Spleen (tissue), 13 donors: ENCODE data around the gene KIF27. TPM values are rescaled to one million over a fixed set of nuclear protein-coding genes. Genes with fewer than 3 reads are reported as not detected.
A peak's percentile ranks its signal among the peaks of the same experiment; 100 is the strongest.

Source experiments
- DNase-seq: peaks from one replicate; pipeline ENCODE4 v3.0.0-alpha.2; 2020
- H3K27ac ChIP-seq, 8 donors: fragments of 200-600 bp; sonication (generic) in 7 of 8; 1 replicate in 4 of 8; 2 replicates in 4 of 8; pipeline versions ENCODE4 v1.5.0 to v1.8.0; 2016 to 2021; ENCODE audit warnings: inconsistent platforms in 4 of 8, mild to moderate bottlenecking in 4 of 8, moderate library complexity in 1 of 8
- H3K27me3 ChIP-seq, 7 donors: fragments of 200-600 bp; sonication (generic) in 6 of 7; replicated peaks in 1 of 7; 1 replicate in 4 of 7; 2 replicates in 3 of 7; pipeline versions ENCODE4 v1.5.0 to v1.8.0; 2016 to 2021; ENCODE audit warnings: inconsistent platforms in 3 of 7, mild to moderate bottlenecking in 1 of 7
- H3K36me3 ChIP-seq, 6 donors: fragments of 200-600 bp; sonication (generic) in 5 of 6; 1 replicate in 4 of 6; 2 replicates in 2 of 6; pipeline versions ENCODE4 v1.5.0 to v1.8.0; 2016 to 2021; ENCODE audit warnings: inconsistent platforms in 2 of 6
- H3K4me1 ChIP-seq, 6 donors: fragments of 200-600 bp; sonication (generic) in 5 of 6; 1 replicate in 3 of 6; 2 replicates in 3 of 6; pipeline versions ENCODE4 v1.5.0 to v1.8.0; 2016 to 2021; ENCODE audit warnings: inconsistent platforms in 3 of 6
- H3K4me3 ChIP-seq, 8 donors: fragments of 200-600 bp; sonication (generic) in 7 of 8; 1 replicate in 4 of 8; 2 replicates in 4 of 8; pipeline versions ENCODE4 v1.5.0 to v1.8.0; 2016 to 2021; ENCODE audit warnings: inconsistent platforms in 4 of 8, mild to moderate bottlenecking in 4 of 8, moderate library complexity in 2 of 8
- H3K9me3 ChIP-seq, 8 donors: fragments of 200-600 bp; sonication (generic) in 7 of 8; 1 replicate in 4 of 8; 2 replicates in 4 of 8; pipeline versions ENCODE4 v1.5.0 to v1.8.0; 2016 to 2021; ENCODE audit warnings: inconsistent platforms in 4 of 8
- CTCF ChIP-seq, 11 experiments: fragments of 200-600 bp in 7 of 11; fragments of 450-650 bp in 4 of 11; sonication (generic) in 4 of 11; IDR thresholded peaks in 8 of 11; conservative IDR thresholded peaks in 3 of 11; 1 replicate in 7 of 11; 2 replicates in 4 of 11; pipeline versions ENCODE4 v1.4.0 to v1.8.0; 2016 to 2021; ENCODE audit warnings: antibody characterized with exemption in 11 of 11, inconsistent platforms in 4 of 11, mild to moderate bottlenecking in 1 of 11
- POLR2A ChIP-seq, 3 donors: fragments of 450-650 bp; IDR thresholded peaks; one replicate each; pipeline ENCODE4 v1.5.1; 2017; ENCODE audit warnings: antibody characterized with exemption in 3 of 3, mild to moderate bottlenecking in 1 of 3
- POLR2AphosphoS5 ChIP-seq, 3 donors: sonication (generic); formaldehyde crosslinking; IDR thresholded peaks; one replicate each; pipeline ENCODE4 v1.5.1; 2017; ENCODE audit warnings: antibody characterized with exemption in 3 of 3
- WGBS, 5 donors: extraction: QIAGEN DNeasy Blood & Tissue Kit in 3 of 5; methylation state at CpG; one replicate each; pipeline versions ENCODE4 v1.1.5 to v1.1.7; 2013 to 2018; 5-methylcytosine and 5-hydroxymethylcytosine counted together
- intact Hi-C: fragments of 100-400 bp; cut with DNase I; formaldehyde crosslinking; loops from one replicate; pipeline ENCODE4 v1.15.0; 2023; ENCODE audit warnings: low total_unique reads
- long read RNA-seq, 2 donors: transcript quantifications; one replicate each; lab custom pipeline, GENCODE V29; 2026
- polyA plus RNA-seq, 3 donors: library from polyadenylated mRNA; stranded (reverse); fragments of 200-250 nt; gene quantifications; one replicate each; pipeline ENCODE4 v1.2.1, GENCODE V29; 2013
- total RNA-seq, 7 donors: library from RNA; depleted of rRNA in 3 of 7; stranded (reverse); fragments of >200 nt in 3 of 7; fragmentation: NEBNext Ultra II Directional in 4 of 7; extraction: Animal tissue kit (Norgen Biotek cat#: 25700) in 4 of 7; gene quantifications; one replicate each; pipeline versions ENCODE4 v1.1.0 to v1.2.1, GENCODE V29; 2016 to 2021
- donor health status: healthy with polysubstance abuse.
- donor health status: DM: no; HTN: no; CAD: no; lungs with moderate emphysema.
- donor health status: DM: no; HTN: no; CAD: no.
- donor health status: Bipolar disorder and iron deficiency.
- donor health status: healthy.
- donor health status: DM: no; HTN: no; CAD: no.
- donor health status: DM: yes; HTN: yes; CAD: no.

Gene KIF27
- total RNA-seq (10 to 100 TPM in 1 of 7 donors, 1 to 10 TPM in 6; 5.1 to 11.3 (median 7.7) TPM), polyA plus RNA-seq (1 to 10 TPM in 1 of 3 donors, under 1 TPM in 2; 0.83 to 1.2 (median 0.83) TPM)
- long read RNA-seq, donor 1 = 0 reads
- long read RNA-seq, donor 2 = 0 reads

GRCh38 chr9:83920927-83921707 lies at the start of gene KIF27:
Gene KIF27 (minus strand): TSS chr9:83921432. CDS start chr9:83915591, 5,841 bp downstream.
- DNase-seq = peak; percentile 100
- H3K36me3 ChIP-seq = peaks cover 0 to 14% (median 0%) of the 10 kb centered on the region in 6 donors
- no peaks in the 10 kb centered on the region for H3K9me3 ChIP-seq
- H3K4me3 ChIP-seq = peak within 1 kb of the TSS; percentile 75 to 97 (median 83)
- intact Hi-C loops = no loop called here
- peaks cover 4 to 25% (median 17%) of the 10 kb centered on the region in 6 donors for H3K4me1 ChIP-seq
- TF ChIP-seq POLR2AphosphoS5 (IDR thresholded peaks at IDR 0.05) (peak; percentile 93 to 95 (median 94)), POLR2A (IDR thresholded peaks at IDR 0.05) (peak in 2 of 3 donors; percentile 19 to 87), CTCF (IDR thresholded peaks at IDR 0.05 in 8 of 11, conservative IDR thresholded peaks at IDR 0.05 in 3 of 11) (peak in 10 of 11 experiments; percentile 20 to 73 (median 57))
- peak within 1 kb of the TSS; percentile 77 to 99 (median 94) for H3K27ac ChIP-seq
- no peaks in the 10 kb centered on the region for H3K27me3 ChIP-seq
- 1% methylated on average over 37 to 92 of the region's 92 CpGs for WGBS, 5 donors

- intact Hi-C loops = no loop called here
- no peaks in the 10 kb centered on the region for H3K9me3 ChIP-seq
- H3K27ac ChIP-seq = no peak overlapping the region
- H3K4me1 ChIP-seq = peaks cover 2 to 51% (median 34%) of the 10 kb centered on the region in 6 donors
- H3K4me3 ChIP-seq = no peak overlapping the region
- DNase-seq = no peak
- TF ChIP-seq CTCF (IDR thresholded peaks at IDR 0.05 in 8 of 11, conservative IDR thresholded peaks at IDR 0.05 in 3 of 11) (no peak), POLR2A (IDR thresholded peaks at IDR 0.05) (no peak), POLR2AphosphoS5 (IDR thresholded peaks at IDR 0.05) (no peak)
- H3K27me3 ChIP-seq = no peaks in the 10 kb centered on the region
- WGBS, 5 donors = 82 to 90% (median 86%) methylated on average over 3 of the region's 3 CpGs
- H3K36me3 ChIP-seq = peaks cover 11 to 92% (median 88%) of the 10 kb centered on the region in 6 donors
These were observed 48.4 kb upstream of the KIF27 start for GRCh38 chr9:83969602-83970001.

- no peaks in the 10 kb centered on the region for H3K9me3 ChIP-seq
- no peak for TF ChIP-seq CTCF (IDR thresholded peaks at IDR 0.05 in 8 of 11, conservative IDR thresholded peaks at IDR 0.05 in 3 of 11)
- TF ChIP-seq POLR2AphosphoS5 (IDR thresholded peaks at IDR 0.05) = no peak
- TF ChIP-seq POLR2A (IDR thresholded peaks at IDR 0.05) = no peak
- 72 to 84% (median 78%) methylated on average over 1 of the region's 1 CpG for WGBS, 5 donors
- H3K4me1 ChIP-seq = peaks cover 0 to 26% (median 12%) of the 10 kb centered on the region in 6 donors
- peak overlapping the region in 1 of 8 donors; percentile 7 for H3K27ac ChIP-seq
- intact Hi-C loops = no loop called here
- H3K36me3 ChIP-seq = peaks cover 6 to 67% (median 63%) of the 10 kb centered on the region in 6 donors
- DNase-seq = no peak
- H3K27me3 ChIP-seq = no peaks in the 10 kb centered on the region
- no peak overlapping the region for H3K4me3 ChIP-seq
These were observed 45.8 kb upstream of the KIF27 start for GRCh38 chr9:83967073-83967472.

GRCh38 chr9:83966209-83966582 lies 45.0 kb upstream of the KIF27 start:
- H3K36me3 ChIP-seq = peaks cover 0 to 58% (median 54%) of the 10 kb centered on the region in 6 donors
- H3K4me1 ChIP-seq = peaks cover 0 to 17% (median 8%) of the 10 kb centered on the region in 6 donors
- H3K27me3 ChIP-seq = no peaks in the 10 kb centered on the region
- DNase-seq = no peak
- TF ChIP-seq CTCF (IDR thresholded peaks at IDR 0.05 in 8 of 11, conservative IDR thresholded peaks at IDR 0.05 in 3 of 11) (no peak), POLR2AphosphoS5 (IDR thresholded peaks at IDR 0.05) (peak; percentile 16 to 66 (median 65))
- H3K4me3 ChIP-seq = no peak overlapping the region
- WGBS, 5 donors = 89 to 97% (median 92%) methylated on average over 8 of the region's 8 CpGs
- no peaks in the 10 kb centered on the region for H3K9me3 ChIP-seq
- H3K27ac ChIP-seq = no peak overlapping the region
- intact Hi-C loops = no loop called here
